ENCODE data around the gene ISYNA1. TPM values are rescaled to one million over a fixed set of nuclear protein-coding genes. Genes with fewer than 3 reads are reported as not detected.

The ISYNA1 gene
- total and polyA plus RNA-seq, 2 experiments from 2014 or later, result 191 to 208 TPM

- no peak for TF ChIP-seq ETS1 (IDR thresholded peaks at IDR 0.05)
- no peak for TF ChIP-seq STAT1 (IDR thresholded peaks at IDR 0.05; ENCODE audit: unreplicated experiment)
- no peak for TF ChIP-seq CREB1 (CRISPR knock-in tag; IDR thresholded peaks at IDR 0.05; ENCODE audit: low read depth)
- TF ChIP-seq JUNB (IDR thresholded peaks at IDR 0.05; ENCODE audit: unreplicated experiment), result no peak
- TF ChIP-seq REST (IDR thresholded peaks at IDR 0.05; ENCODE audit: unreplicated experiment), result no peak
- TF ChIP-seq ZNF331 (CRISPR knock-in tag; IDR thresholded peaks at IDR 0.05; ENCODE audit: low read depth), result no peak
Measured at GRCh38 chr19:18444513-18444912, 6.6 kb upstream of the ISYNA1 start (continued).

- H3K79me2 ChIP-seq (replicated peaks; ENCODE audit: insufficient read depth), result no peaks in the 10 kb centered on the region
- Mint-ChIP-seq H3K27me3 (ENCODE audit: insufficient read depth, low read depth, poor library complexity) (peaks cover 17% of the 10 kb centered on the region), H3K4me1 (peaks cover 15% of the 10 kb centered on the region), H3K9me3 (peaks cover 4% of the 10 kb centered on the region), H3K27ac (no peak overlapping the region), H3K36me3 (ENCODE audit: low read depth) (peaks cover 9% of the 10 kb centered on the region), H3K4me3 (no peak overlapping the region)
- H3K27me3 ChIP-seq (ENCODE audit: insufficient read depth), result no peaks in the 10 kb centered on the region
- H3F3A ChIP-seq (replicated peaks; ENCODE audit: low read depth), result peaks cover 14% of the 10 kb centered on the region; the same call in 1 of the 2 replicates
- peaks cover 11% of the 10 kb centered on the region for H3K4me1 ChIP-seq (ENCODE audit: insufficient read depth)
- H3K4me3 ChIP-seq, result no peak overlapping the region
- H2AFZ ChIP-seq, result no peak overlapping the region
- H4K20me1 ChIP-seq (replicated peaks; ENCODE audit: insufficient read depth), result no peaks in the 10 kb centered on the region; the same call in none of the 2 replicates
- no peak overlapping the region for H3K27ac ChIP-seq (ENCODE audit: low read depth)
- DNase-seq (ENCODE audit: low spot score) (no peak), ATAC-seq (no peak)
- H3K4me2 ChIP-seq, result no peak overlapping the region
- H3K9me2 ChIP-seq (ENCODE audit: insufficient read depth), result no peaks in the 10 kb centered on the region
- no peak for TF ChIP-seq ETS1 (IDR thresholded peaks at IDR 0.05)
- no peak for TF ChIP-seq ZNF462 (CRISPR knock-in tag; IDR thresholded peaks at IDR 0.05)
- no peak for TF ChIP-seq REST (IDR thresholded peaks at IDR 0.05; ENCODE audit: unreplicated experiment)
- TF ChIP-seq ZNF114 (CRISPR knock-in tag; IDR thresholded peaks at IDR 0.05), result no peak
- H3K36me3 ChIP-seq (ENCODE audit: insufficient read depth), result no peaks in the 10 kb centered on the region
Measured at GRCh38 chr19:18443831-18444230, 5.9 kb upstream of the ISYNA1 start.
